ENCODE measurements around the gene NTM.

DNA sequence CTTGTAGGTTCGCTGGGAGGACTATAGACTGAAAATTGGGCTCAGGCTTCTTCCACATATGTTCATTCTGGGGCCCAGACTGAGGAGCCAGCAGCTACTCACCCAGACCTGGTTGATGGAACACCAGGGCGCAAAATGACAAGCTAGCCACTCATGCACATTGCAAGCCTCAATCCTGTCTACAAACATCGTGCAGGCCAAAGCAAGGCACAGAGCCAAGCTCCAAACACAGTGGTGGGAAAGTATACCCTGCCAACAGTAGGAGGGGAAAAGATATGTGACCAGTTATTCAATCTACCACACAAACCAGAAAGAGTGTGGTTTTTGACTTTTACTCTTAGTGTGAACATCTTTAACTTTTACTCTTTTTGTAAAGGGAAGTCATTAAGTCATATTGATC, 660.5 kb downstream of the NTM start:
- TF ChIP-seq, protein P1, sequence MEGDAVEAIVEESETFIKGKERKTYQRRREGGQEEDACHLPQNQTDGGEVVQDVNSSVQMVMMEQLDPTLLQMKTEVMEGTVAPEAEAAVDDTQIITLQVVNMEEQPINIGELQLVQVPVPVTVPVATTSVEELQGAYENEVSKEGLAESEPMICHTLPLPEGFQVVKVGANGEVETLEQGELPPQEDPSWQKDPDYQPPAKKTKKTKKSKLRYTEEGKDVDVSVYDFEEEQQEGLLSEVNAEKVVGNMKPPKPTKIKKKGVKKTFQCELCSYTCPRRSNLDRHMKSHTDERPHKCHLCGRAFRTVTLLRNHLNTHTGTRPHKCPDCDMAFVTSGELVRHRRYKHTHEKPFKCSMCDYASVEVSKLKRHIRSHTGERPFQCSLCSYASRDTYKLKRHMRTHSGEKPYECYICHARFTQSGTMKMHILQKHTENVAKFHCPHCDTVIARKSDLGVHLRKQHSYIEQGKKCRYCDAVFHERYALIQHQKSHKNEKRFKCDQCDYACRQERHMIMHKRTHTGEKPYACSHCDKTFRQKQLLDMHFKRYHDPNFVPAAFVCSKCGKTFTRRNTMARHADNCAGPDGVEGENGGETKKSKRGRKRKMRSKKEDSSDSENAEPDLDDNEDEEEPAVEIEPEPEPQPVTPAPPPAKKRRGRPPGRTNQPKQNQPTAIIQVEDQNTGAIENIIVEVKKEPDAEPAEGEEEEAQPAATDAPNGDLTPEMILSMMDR (IDR thresholded peaks at IDR 0.05; ENCODE audit: low read depth, low read length) = no peak
- TF ChIP-seq EZH2phosphoT487 (IDR thresholded peaks at IDR 0.05; ENCODE audit: low read depth) = no peak

Measured in OCI-LY3 (cell line).